ENCODE measurements around the gene SIK3. TPM values are rescaled to one million over a fixed set of nuclear protein-coding genes. Genes with fewer than 3 reads are reported as not detected.

Gene SIK3
- total RNA-seq, 2 donors from 2014 or later = 26.2 to 77.6 TPM

GRCh38 chr11:117128289-117128688 lies 30.1 kb upstream of the SIK3 start:
- no peak overlapping the region for H3K4me3 ChIP-seq
- H3K9me3 ChIP-seq = no peaks in the 10 kb centered on the region
- no peak for DNase-seq (ENCODE audit: low spot score)
- TF ChIP-seq POLR2A (IDR thresholded peaks at IDR 0.05) (no peak), POLR2AphosphoS5 (IDR thresholded peaks at IDR 0.05) (no peak), CTCF (IDR thresholded peaks at IDR 0.05) (no peak)
- H3K27ac ChIP-seq = no peak overlapping the region
- 73% methylated on average over 4 of the region's 4 CpGs for WGBS
- no peaks in the 10 kb centered on the region for H3K36me3 ChIP-seq
- H3K4me1 ChIP-seq (replicated peaks) = no peaks in the 10 kb centered on the region
- intact Hi-C loops (cut with DNase I) = no loop called here
- H3K27me3 ChIP-seq (replicated peaks; ENCODE audit: insufficient read depth) = no peaks in the 10 kb centered on the region

GRCh38 chr11:117127171-117127901 lies 29.1 kb upstream of the SIK3 start:
- no peak for DNase-seq (ENCODE audit: low spot score)
- WGBS = 75% methylated on average over 6 of the region's 6 CpGs
- Histone ChIP-seq H3K4me1 (replicated peaks) (no peaks in the 10 kb centered on the region), H3K4me3 (no peak overlapping the region), H3K36me3 (no peaks in the 10 kb centered on the region), H3K27me3 (replicated peaks; ENCODE audit: insufficient read depth) (no peaks in the 10 kb centered on the region), H3K9me3 (no peaks in the 10 kb centered on the region), H3K27ac (no peak overlapping the region)
- TF ChIP-seq POLR2AphosphoS5 (IDR thresholded peaks at IDR 0.05) (no peak), CTCF (IDR thresholded peaks at IDR 0.05) (no peak), POLR2A (IDR thresholded peaks at IDR 0.05) (no peak)
- intact Hi-C loops (cut with DNase I) = no loop called here

GRCh38 chr11:117126223-117126965 lies 28.2 kb upstream of the SIK3 start:
- Histone ChIP-seq H3K27ac (no peak overlapping the region), H3K4me1 (replicated peaks) (no peaks in the 10 kb centered on the region), H3K36me3 (no peaks in the 10 kb centered on the region), H3K4me3 (no peak overlapping the region), H3K27me3 (replicated peaks; ENCODE audit: insufficient read depth) (no peaks in the 10 kb centered on the region), H3K9me3 (no peaks in the 10 kb centered on the region)
- intact Hi-C loops (cut with DNase I) = no loop called here
- DNase-seq (ENCODE audit: low spot score) = no peak
- no peak for TF ChIP-seq POLR2AphosphoS5 (IDR thresholded peaks at IDR 0.05)
- TF ChIP-seq CTCF (IDR thresholded peaks at IDR 0.05) = no peak
- TF ChIP-seq POLR2A (IDR thresholded peaks at IDR 0.05) = no peak
- 78% methylated on average over 7 of the region's 7 CpGs for WGBS

- no peak for DNase-seq (ENCODE audit: low spot score)
- 86% methylated on average over 5 of the region's 5 CpGs for WGBS
- Histone ChIP-seq H3K27ac (no peak overlapping the region), H3K4me3 (no peak overlapping the region), H3K36me3 (no peaks in the 10 kb centered on the region), H3K4me1 (replicated peaks) (no peaks in the 10 kb centered on the region), H3K9me3 (no peaks in the 10 kb centered on the region), H3K27me3 (replicated peaks; ENCODE audit: insufficient read depth) (no peaks in the 10 kb centered on the region)
- no peak for TF ChIP-seq POLR2A (IDR thresholded peaks at IDR 0.05)
- TF ChIP-seq CTCF (IDR thresholded peaks at IDR 0.05) = no peak
- no peak for TF ChIP-seq POLR2AphosphoS5 (IDR thresholded peaks at IDR 0.05)
- intact Hi-C loops (cut with DNase I) = no loop called here
These were observed 24.3 kb upstream of the SIK3 start for GRCh38 chr11:117122556-117122955.

- Histone ChIP-seq H3K4me3 (no peak overlapping the region), H3K4me1 (replicated peaks) (no peaks in the 10 kb centered on the region), H3K36me3 (no peaks in the 10 kb centered on the region), H3K27ac (no peak overlapping the region), H3K9me3 (no peaks in the 10 kb centered on the region), H3K27me3 (replicated peaks; ENCODE audit: insufficient read depth) (no peaks in the 10 kb centered on the region)
- TF ChIP-seq POLR2AphosphoS5 (IDR thresholded peaks at IDR 0.05) (no peak), CTCF (IDR thresholded peaks at IDR 0.05) (no peak), POLR2A (IDR thresholded peaks at IDR 0.05) (no peak)
- no peak for DNase-seq (ENCODE audit: low spot score)
- intact Hi-C loops (cut with DNase I) = no loop called here
These were observed 22.9 kb upstream of the SIK3 start for GRCh38 chr11:117121176-117121575.

Measured in prostate gland (tissue), 2 donors.